ENCODE results near the gene ST3GAL5.
"Not testable (repeated sequence)": the region's sequence is repeated elsewhere in the genome, so short reads cannot be mapped to it uniquely, and the experiment has no call there.

Gene ST3GAL5

DNA sequence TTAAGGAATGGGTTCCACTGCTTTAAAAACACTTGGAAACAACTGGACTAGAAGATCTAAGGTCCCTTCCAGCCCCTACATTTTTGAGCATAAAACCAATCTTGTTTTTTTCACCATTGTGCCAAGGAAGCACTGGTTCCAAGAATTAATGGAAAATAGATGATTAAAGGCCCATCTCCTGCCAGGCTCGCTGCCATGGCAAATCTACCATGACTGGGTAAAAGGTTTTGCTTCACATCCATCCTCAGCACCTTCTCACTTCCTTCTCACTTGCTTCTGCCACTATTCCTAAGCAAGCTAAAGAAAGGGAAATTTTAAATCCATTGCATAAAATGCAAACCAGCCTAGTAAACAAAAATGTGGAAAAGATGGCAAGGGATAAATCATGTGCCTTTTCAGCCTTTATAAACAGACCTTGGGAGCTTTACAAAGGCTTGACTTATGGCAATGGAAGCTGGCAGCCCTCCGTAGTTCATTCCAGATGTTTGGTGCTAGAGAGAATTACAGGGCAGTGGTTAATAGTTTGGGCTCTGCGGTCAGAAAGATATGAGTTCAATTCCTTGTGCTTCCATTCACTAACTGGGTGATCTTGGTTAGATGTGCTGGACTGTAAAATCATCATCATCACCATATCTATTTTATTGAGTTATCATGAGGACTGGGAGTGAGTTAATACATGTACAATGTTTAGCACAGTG is 27.0 kb upstream of the ST3GAL5 start:
- peak; percentile 66 for DNase-seq

DNA sequence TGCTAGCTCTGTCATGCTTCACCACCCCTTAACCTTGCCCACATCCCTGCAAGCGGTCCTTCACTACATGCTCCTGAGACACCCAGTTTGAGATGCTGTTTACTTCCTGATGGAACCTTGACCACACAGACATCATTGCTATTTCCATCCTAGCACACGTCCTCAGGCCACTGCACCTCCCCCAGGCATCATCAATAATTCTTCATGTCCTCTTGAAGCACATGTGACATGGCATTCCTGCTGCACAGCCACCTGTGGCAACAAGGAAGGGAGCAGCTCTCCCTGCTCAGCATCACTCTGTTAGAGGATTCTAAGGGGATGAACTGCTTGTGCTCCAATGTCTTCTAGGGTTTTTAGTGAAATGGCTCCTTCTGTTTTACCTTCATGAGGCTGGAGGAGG is 26.1 kb upstream of the ST3GAL5 start:
- DNase-seq: no peak

DNA sequence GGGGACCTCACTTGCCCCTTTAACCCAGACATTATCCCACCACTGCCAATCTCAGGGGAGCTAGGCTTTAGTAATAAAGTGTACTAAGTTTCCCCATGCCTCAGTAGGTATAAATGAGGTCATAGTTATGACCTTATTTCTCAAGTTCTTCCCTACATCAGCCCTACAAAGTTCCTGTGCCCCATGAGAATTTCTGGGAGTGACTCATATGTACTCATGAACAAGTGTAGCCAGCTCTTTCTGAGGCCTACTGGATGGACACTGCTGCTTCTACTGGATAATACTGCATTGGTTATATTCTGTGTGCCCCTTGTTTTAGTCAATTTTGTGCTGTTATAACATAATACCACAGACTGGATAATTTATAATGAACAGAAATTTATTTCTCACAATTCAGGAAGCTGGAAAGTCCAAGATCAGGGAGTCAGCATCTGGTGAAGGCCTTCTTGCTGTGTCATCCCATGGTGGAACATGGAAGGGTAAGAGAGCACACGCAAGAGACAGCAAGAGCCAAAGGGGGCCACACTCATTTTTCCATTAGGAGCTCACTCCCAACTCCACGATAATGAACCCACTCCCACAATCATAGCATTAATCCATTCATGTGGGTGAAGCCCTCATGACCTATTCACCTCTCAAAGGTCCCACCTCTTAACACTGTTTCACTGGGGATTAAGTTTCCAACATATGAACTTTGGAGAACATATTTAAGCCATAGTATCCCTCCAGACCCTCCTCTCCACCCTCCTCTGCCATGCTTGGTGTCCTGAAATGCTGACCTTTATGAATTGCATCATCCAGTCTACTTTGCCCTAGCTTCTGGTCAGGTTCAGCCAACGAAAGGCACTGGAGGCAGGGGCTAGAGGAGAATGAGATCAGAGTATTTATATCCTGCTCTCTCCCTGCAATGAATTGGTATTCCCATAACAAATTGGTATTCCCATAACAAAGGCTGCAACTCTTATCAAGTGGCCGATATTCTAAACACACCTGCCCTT is 25.4 kb upstream of the ST3GAL5 start:
- DNase-seq: no peak

DNA sequence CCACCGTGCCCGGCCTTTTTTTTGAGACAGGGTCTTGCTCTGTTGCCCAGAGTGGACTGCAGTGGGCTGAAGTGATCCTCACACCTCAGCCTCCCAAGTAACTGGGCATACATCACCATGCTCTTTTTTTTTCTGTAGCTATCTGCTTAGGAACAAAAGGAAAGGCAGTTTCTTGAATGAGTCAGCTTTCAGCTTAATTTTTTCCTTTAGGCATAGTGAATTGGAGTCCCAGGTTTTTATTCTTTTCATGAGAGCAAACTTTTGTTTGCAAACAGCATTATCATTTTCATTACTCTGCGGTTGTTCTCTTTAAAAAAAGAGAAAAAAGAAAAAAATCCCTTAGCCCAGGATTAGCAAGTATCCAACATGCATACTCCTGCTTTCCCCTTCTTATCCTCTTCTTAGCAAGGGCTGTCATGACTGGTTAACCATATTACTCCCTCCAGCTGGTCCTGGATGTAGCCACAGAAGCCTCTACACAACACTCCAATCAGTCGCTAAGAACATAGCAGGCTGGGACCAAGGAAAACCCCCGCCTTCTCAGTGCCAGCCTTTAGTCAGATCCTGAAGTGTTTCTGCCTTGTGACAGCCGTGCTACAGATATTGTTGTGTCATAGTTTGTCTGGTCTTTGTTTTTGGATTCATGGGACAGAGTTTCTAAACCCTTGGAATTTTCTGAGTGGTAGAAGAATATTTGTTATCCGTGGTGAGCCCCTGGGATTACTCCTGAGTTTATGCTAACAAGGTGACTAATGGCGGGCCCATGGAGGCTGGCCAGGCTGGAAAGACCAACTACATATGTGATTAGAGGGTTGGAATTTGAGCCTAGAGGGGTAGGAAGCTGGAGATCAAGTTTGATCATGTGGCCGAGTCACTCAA is 23.3 kb upstream of the ST3GAL5 start:
- peak; percentile 50 for DNase-seq

DNA sequence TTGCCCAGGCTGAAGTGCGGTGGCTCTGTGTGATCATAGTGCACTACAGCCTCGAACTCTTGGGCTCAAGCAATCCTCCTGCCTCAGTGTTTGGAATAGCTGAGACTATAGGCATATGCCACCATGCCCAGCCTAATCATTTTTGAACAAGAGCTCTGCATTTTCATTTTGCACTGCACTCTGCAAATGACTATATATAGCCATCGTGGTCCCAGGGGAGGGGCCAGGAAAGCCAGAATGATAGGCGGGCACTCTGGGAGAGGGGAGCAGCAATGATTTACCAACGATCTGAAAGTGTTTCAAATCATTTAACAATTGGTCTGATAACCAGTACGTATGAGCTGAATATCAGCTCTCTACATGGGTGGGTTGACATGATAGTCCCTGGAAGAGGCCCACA is 22.3 kb upstream of the ST3GAL5 start:
- DNase-seq: no peak

DNA sequence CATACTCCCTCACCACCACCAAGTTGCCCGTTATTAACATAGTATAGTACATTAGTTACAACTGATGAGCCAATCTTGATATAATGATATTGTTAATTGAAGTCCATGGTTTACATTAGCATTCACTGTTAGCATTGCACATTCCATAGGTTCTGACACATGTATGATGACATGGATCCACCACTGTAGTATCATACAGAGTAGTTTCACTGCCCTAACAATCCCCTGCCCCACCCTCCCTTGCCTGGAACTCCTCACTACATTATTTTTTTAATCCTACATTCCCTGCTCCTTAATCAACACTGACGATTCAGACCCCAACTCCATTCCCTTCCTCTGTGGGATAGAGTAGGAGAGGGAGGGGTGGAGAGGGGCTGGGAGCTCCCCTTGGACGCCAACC is 20.2 kb upstream of the ST3GAL5 start:
- no peak for DNase-seq

DNA sequence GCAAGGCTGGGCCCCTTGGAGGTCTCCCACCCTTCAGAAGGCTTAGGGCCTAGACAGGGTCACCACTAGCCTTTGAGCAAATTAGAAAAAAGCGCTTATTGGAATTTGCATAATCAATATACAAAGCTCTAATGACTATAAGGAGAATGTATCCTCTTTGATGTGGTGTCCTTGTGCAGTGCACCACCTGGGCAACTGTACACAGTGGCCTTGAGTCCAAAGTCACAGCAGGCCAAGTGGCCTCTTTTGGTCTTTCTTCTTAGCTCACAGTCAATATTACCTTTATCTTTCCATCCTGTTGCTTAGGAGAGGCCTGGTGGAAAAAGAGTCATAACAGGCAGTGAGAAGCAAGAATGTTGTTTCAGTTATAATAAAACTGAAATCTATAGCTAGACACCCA is 19.7 kb upstream of the ST3GAL5 start:
- DNase-seq: no peak

DNA sequence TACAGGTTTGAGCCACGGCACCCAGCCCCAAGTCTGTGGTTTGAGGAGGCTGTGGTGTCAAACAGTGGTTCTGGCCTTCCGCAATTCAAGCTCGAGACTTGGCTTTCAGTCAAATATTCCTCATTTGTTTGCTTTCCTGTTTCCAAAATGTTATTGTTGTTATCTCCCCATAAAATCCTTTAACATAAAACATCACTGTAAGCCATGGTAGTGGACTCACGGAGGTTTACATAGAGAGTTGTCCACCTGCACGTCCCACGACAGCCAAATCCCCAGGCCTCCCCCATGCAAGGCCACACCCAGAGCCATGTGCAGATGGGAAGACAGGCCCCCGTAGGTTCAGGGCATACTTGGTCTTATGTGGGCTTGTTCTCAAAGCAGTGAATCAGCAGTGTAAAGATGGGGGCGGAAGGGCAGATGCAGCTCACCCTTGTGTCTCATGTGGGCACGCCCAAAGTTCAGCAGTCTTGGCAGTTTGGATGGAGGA is 18.9 kb upstream of the ST3GAL5 start:
- DNase-seq: no peak

DNA sequence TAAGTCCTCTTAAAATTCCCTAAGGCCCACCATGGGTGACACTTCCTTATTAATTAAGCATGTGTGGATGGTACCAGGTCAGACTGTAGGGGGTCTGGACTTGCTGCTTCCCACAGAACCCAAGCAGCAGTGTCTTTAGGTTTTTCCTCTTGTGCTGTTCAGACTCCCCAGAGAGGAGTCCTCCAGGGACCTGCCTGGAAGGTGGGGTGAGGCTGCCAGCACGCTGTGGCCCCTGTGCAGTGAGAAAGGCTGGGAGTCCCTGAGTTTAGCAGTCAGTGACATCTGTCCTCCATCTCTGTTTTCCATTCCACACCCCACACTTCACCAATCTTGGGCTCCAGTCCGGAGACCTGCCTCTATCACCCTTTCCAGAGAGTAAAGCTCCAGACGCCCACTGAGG is 18.0 kb upstream of the ST3GAL5 start:
- no peak for DNase-seq

DNA sequence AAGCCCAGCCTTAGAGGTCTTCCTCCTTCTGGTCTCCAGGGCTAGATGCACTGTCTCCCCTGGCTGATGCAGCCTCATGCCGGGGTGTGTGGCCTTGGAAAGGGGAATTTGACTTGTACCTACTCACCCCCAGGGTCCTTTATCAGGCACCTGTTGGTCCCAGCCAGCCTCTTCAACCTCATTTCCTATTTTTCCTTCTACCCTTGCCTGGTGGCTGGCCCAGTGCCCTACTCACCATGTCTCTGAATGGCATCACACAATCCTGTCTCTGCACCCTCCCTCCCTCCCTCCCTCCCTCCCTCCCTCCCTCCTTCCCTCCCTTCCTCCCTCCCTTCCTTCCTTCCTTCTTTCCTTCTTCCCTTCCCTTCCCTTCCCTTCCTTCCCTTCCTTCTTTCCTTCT is 17.1 kb upstream of the ST3GAL5 start:
- no peak for DNase-seq

DNA sequence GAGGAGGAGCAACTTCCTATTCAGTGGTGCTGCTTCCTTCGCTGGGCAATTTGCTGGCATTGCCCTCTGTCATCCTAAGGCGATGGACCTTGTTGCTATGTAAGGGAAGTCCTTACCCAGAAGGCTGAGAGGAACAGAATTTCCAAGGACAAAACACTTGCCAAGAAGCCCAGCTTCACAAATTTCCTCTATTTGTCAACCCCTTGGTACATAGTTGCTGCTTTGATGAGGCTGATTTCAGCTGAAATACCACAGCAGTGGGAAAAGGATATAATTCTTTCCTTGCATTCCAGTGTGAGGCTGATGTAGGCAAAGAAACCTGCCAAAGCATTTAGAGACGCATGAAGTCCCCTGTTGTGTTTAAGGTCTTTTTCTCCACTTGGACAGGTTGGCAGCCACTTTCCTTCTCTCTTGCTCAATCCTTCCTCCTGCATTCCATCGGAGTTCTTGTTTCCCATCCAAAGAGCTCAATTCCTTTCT is 16.4 kb upstream of the ST3GAL5 start:
- no peak for DNase-seq

DNA sequence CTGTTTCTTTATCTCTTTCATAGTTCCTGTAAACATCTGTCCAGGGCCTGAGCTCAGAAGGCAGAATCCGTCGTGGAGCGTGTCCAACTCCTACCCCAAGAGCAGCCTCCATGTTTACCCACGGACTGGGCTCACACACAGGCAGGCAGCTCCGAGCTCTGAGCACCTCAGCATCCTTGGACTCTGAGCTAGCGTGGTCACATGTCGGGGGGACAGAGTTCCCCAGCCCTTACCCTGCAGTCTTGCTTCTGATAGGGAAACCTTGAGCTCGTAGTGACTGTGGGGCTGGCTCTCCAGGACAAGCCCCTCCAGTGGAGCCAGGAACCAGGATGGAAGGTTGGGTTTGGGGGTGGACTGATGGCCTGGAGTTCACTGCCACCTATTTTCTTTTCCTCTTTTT is 15.1 kb upstream of the ST3GAL5 start:
- no peak for DNase-seq

DNA sequence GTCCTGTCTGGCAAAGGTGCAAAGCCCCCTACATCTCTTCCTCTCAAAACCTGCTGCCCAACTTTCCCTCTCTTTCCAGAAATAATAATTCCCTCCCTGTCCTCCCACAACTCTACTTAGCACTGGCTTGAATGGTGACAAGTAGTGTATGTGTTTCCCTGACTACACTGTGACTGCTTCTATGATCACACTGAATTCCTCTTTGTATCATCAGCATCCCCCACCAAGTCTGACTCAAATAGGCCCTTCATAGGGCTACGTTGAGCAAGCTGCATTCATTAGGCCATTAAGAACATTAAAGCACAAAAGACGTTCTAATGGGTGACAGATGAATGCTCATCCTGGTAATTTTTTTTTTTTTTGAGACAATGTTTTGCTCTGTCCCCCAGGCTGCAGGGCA is 13.7 kb upstream of the ST3GAL5 start:
- DNase-seq: no peak

DNA sequence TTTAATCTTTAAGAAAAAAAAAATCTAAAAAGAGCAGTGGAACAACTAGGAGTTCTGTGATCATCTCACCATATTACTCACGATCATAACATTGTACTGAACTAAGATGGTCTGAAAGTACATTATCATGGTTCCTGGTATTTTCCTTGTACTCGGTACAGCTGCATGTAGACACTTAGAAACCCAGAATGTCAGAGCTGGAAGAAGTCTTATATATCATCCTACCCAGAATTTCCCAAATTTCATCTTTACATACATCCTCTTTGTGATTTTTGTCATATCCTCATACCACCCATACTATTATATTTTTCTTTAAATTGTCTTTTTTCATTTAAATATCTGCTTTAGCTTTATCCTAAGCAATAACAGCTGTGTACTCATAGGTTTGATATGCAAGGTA is 12.4 kb upstream of the ST3GAL5 start:
- DNase-seq: no peak

DNA sequence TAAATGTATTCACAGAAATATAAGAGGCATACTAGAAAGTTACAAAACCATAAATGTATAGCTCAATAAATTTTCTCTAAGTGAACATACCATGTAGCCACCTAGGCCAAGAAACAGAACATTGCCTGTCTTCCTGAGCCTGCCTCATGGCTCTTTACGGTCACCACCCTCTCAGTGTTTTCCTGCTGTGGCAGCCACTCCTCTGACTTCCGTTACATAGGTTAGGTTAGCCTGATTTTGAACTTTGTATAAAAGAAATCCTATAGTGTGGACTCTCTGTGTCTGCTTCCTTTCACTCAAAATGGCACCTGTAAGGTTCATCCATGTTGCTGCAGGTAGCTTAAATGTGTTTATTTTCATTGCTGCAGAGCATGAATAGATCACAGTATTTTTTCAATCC is 11.6 kb upstream of the ST3GAL5 start:
- DNase-seq: no peak

DNA sequence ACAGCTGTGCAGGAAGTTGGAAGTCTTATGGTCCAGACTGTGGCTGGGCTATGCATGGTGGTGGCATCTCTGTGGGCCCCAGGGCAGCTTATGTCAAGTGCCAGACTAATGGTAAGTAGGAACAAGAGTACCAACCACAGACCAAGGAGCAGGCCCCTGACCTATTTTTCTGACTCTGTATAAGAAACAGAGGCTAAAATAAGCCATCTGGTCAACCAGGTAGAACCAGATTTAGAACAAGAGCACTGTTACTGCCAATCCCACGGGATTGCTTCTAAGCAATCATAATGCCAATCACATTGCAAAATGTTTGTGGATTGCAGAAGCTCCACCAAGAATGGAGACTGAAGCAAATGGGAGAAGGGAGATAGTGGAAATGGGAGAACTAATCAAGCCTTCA is 11.1 kb upstream of the ST3GAL5 start:
- DNase-seq: no peak

DNA sequence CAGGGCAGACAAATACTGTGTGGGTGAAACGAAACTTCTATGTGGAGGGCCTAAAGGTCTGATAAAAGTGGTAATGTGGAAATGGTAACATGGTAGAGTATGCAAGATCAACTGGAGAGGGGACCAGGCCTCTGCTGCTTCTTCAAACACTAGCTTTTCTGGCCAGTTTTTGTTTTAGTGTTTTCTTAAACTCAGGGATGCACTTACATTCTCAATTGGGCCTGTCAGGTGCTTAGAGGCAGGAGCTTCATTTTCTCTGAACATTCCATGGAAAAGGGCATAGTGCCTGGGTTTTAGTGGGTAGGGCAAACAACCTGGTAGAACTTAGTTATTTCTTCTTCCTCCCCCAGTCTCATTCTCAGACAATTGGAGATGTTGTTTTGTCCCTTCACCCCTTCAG is 10.5 kb upstream of the ST3GAL5 start:
- DNase-seq: peak; percentile 38

DNA sequence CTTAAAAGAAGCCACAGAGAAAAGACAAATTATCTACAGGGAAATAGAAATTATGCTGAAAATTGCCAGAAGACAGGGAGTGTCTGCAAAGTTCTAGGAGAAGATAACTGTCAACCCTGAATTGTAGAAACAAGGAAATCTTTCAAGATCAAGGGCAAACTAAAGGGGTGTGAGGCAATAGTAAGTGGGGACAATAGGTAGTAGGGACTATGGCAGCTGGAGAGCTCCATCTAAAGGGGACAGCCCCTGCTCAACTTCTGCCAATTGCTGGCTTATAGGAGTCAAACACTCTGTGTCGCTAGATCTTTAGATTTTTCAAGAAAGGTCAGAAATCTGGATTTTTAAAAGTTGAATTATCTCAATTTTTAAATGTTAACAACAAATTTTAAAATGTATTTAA is 10.1 kb upstream of the ST3GAL5 start:
- no peak for DNase-seq

DNA sequence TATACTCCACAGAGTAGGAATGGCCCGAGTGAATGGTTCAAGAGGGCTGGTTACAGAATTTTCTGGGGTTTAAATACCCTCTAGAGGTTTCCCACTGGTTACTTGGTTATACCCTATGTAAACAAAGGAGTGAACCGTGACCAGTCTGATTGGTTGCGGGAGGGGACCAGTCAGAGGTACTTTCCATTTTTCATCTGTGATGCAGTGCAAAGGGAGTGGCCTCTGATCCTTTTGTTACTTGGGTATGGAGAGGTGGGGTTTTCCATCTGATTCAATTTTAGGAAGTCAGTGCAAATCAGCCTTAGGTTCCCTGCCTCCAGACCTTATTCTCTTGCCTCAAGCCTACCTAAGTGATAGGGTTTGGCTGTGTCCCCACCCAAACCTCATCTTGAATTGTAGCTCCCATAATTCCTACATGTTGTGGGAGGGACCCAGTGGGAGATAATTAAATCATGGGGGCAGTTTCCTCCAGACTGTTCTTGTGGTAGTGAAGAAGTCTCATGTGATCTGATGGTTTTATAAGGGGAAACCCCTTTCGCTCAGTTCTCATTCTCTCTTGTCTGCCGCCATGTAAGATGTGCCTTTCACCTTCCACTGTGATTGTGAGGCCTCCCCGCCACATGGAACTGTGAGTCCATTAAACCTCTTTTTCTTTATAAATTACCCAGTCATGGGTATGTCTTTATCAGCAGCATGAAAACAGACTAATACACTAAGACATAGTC is 5.9 kb upstream of the ST3GAL5 start:
- not testable (repeated sequence) for DNase-seq

DNA sequence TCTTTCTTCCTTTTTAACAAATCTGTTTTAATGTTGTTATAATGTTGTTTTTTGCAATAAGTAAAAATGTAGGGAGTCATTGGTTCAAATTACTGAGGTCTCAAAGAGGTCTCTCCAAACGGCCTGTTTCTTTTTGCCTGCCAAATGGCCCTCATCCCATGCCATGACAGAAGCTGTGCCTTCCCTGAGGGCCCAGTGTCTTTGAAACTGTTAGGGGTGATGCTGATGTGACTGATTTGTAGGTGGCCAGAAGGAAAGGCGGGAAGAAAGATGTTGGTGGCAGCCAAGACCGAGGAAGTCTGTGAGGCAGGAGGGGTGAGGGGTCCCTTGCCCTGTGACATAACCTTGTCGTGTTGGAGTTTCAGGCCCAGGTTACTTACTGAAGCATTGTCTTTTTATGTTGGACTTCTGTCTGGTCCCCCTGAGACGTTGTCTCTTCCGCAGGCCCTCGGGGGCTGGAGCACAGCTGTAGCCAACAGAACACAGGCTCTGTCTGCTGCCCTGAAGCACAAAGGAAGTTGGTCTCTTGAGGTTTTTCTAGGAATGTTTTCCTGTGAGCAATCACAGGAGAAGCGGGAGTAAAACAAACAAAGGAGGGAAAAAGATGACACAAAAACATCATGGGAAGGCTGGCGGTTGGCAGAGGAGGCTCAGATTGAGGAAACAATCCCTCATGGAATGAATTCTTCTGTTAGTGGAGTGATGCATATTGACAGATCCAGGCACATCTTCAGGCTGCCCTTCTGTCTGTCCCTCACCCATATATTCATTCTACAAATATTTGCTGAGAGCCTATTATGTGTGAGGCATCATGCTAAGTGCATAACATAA is 4.9 kb upstream of the ST3GAL5 start:
- no peak for DNase-seq

DNA sequence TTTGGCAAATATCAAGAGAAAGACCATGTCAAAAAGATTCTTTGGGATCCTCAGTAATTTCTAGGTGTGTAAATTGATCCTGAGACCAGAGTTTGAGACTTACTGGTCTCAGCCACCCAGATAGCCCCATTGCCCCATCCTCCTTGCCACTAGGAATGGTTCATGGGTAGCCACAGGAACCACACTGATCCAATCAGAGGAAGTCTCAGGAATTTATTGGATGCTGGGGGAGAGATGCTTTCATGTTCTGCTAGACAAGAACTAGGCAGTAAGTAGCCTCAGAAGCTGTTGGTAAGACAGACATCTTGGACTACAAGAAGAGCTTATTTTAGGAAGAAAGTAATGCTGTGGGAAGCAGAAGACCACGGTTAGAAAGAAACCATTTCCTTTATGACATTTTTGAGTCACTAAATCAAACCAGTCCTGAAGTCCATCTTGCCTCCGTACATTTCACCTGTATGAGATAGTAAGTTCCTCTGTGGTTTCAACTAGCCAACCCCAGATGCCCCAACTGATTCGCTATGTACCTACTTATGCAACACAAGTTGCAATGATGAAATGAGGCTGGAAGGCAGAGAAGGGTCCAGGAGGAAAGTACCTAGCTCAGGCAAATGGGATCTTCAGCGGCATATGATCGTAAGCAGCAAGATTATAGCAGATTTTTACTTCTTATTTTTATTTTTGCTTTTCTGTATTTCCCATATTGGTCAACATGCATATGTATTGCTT is 3.6 kb upstream of the ST3GAL5 start:
- DNase-seq: no peak

Measured in DMS79 treated with DMSO at 0.1 percent for 48 hours (cell line).